Caco-2 (cell line): ENCODE results near the gene TENM4. TPM values are rescaled to one million over a fixed set of nuclear protein-coding genes. Genes with fewer than 3 reads are reported as not detected.

ENCODE experiments used
- BruUV-seq: library from RNA; stranded (reverse); fragments of 400-500 nt; replicated peaks from 2 replicates; lab custom pipeline; 2021; lab: Mats Ljungman, UMichigan
- CTCF ChIA-PET: fragments of 300-600 bp; sonication (Branson Sonifier 250); formaldehyde crosslinking; loops from one replicate; lab custom pipeline; 2022; ENCODE audit warnings: antibody characterized with exemption; lab: Charles Lee
- POLR2A ChIA-PET: fragments of 300-600 bp; sonication (Branson Sonifier 250); formaldehyde crosslinking; loops from one replicate; lab custom pipeline; 2022; ENCODE audit warnings: antibody characterized with exemption; lab: Charles Lee
- DNase-seq, 2 experiments: peaks; one replicate each; pipeline versions ENCODE4 v3.0.0 to v3.0.0-alpha.2; 2020 to 2022
- H3K27me3 ChIP-seq: replicated peaks from 2 replicates; pipeline ENCODE4 v1.6.0; 2011; ENCODE audit warnings: low read length; ENCODE audit not compliant: control insufficient read depth, insufficient read depth
- H3K36me3 ChIP-seq: 2 replicates; pipeline ENCODE4 v1.5.1; 2011; ENCODE audit warnings: low read length; ENCODE audit not compliant: control insufficient read depth, insufficient read depth
- H3K4me1 ChIP-seq: fragments of 250-450 bp; sonication (Bioruptor Pico); 2 replicates; pipeline ENCODE4 v1.5.1; 2020; ENCODE audit warnings: mild to moderate bottlenecking
- H3K4me3 ChIP-seq: 2 replicates; pipeline ENCODE4 v1.5.1; 2011; ENCODE audit warnings: low read depth, mild to moderate bottlenecking, control low read depth, low read length
- H3K9me3 ChIP-seq: fragments of 250-450 bp; sonication (Bioruptor Pico); 2 replicates; pipeline ENCODE4 v1.5.1; 2020; ENCODE audit warnings: mild to moderate bottlenecking, moderate library complexity
- H3K27ac Mint-ChIP-seq: one replicate; pipeline ENCODE4 v1.8.0; 2022; ENCODE audit warnings: mixed read lengths; ENCODE audit not compliant: unreplicated experiment
- H3K27me3 Mint-ChIP-seq: one replicate; pipeline ENCODE4 v1.8.0; 2022; ENCODE audit warnings: mixed read lengths; ENCODE audit not compliant: insufficient read depth, unreplicated experiment
- H3K36me3 Mint-ChIP-seq: one replicate; pipeline ENCODE4 v1.8.0; 2022; ENCODE audit warnings: mild to moderate bottlenecking, mixed read lengths; ENCODE audit not compliant: insufficient read depth, unreplicated experiment
- H3K4me1 Mint-ChIP-seq: one replicate; pipeline ENCODE4 v1.8.0; 2022; ENCODE audit warnings: low read depth, mixed read lengths; ENCODE audit not compliant: unreplicated experiment
- H3K4me3 Mint-ChIP-seq: one replicate; pipeline ENCODE4 v1.8.0; 2022; ENCODE audit warnings: mild to moderate bottlenecking, moderate library complexity, mixed read lengths; ENCODE audit not compliant: unreplicated experiment
- H3K9me3 Mint-ChIP-seq: one replicate; pipeline ENCODE4 v1.8.0; 2022; ENCODE audit warnings: mixed read lengths; ENCODE audit not compliant: unreplicated experiment
- CTCF ChIP-seq, 2 experiments: fragments of 200-600 bp in 1 of 2; IDR thresholded peaks; 1 replicate in 1 of 2; 2 replicates in 1 of 2; pipeline versions ENCODE4 v1.5.1 to v1.8.0; 2011 to 2022; ENCODE audit warnings: antibody characterized with exemption in 1 of 2, control low read depth in 1 of 2, inconsistent platforms in 1 of 2, low read depth in 1 of 2, low read length in 1 of 2, mild to moderate bottlenecking in 1 of 2, moderate library complexity in 1 of 2; ENCODE audit not compliant: insufficient read depth in 1 of 2, severe bottlenecking in 1 of 2, unreplicated experiment in 1 of 2
- intact Hi-C: fragments of 100-400 bp; cut with micrococcal nuclease; formaldehyde crosslinking; loops from one replicate; pipeline ENCODE4 v1.10.0; 2022; ENCODE audit not compliant: unreplicated experiment
- total RNA-seq: library from RNA; stranded (reverse); gene quantifications from 2 replicates; pipeline ENCODE4 v1.2.3, GENCODE V29; 2022

The TENM4 gene
- total RNA-seq, 1 experiment from 2014 or later: 1.1 TPM

DNA sequence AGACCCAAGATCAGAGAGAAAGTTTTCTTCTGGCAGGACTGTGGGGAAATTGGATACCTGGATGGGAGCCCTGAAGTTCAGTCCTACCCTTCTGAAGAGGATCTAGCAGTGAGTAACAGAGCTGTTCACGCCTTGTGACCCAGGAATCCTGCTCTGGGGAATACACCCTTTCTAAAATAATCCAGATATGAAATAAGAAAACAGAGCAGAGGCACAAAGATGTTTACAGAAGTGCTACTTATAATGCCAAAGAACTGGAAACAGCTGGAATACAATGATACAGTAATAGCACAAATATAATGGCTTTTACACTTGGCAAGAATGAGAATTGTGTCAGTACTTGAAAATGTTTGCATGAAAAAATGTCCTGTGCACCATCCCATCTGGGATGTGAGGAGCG, 562.2 kb downstream of the TENM4 start:
- Mint-ChIP-seq H3K9me3 (no peaks in the 10 kb centered on the region), H3K27ac (no peak overlapping the region), H3K4me1 (no peaks in the 10 kb centered on the region), H3K36me3 (no peaks in the 10 kb centered on the region), H3K4me3 (no peak overlapping the region), H3K27me3 (peaks cover 12% of the 10 kb centered on the region)
- Histone ChIP-seq H3K9me3 (peaks cover 13% of the 10 kb centered on the region), H3K4me3 (no peak overlapping the region), H3K4me1 (no peaks in the 10 kb centered on the region), H3K36me3 (no peaks in the 10 kb centered on the region), H3K27me3 (no peaks in the 10 kb centered on the region)
- no TSS peak for BruUV-seq
- intact Hi-C loops: no loop called here
- ChIA-PET POLR2A (no interaction called here), CTCF (no interaction called here)
- TF ChIP-seq CTCF (IDR thresholded peaks at IDR 0.05; ENCODE audit: insufficient read depth in 1 of 2, low read depth in 1 of 2, low read length in 1 of 2, severe bottlenecking in 1 of 2, unreplicated experiment in 1 of 2): no peak
- no peak for DNase-seq

GRCh38 chr11:78876676-78877075, 564.2 kb downstream of the TENM4 start:
- H3K9me3 Mint-ChIP-seq: no peaks in the 10 kb centered on the region
- no peak overlapping the region for H3K27ac Mint-ChIP-seq
- no peaks in the 10 kb centered on the region for H3K36me3 ChIP-seq
- H3K4me1 ChIP-seq: no peaks in the 10 kb centered on the region
- no peak overlapping the region for H3K4me3 ChIP-seq
- H3K27me3 ChIP-seq: no peaks in the 10 kb centered on the region
- H3K4me3 Mint-ChIP-seq: no peak overlapping the region
- H3K27me3 Mint-ChIP-seq: peaks cover 11% of the 10 kb centered on the region
- intact Hi-C loops: no loop called here
- H3K9me3 ChIP-seq: peaks cover 13% of the 10 kb centered on the region
- POLR2A ChIA-PET: no interaction called here
- H3K4me1 Mint-ChIP-seq: no peaks in the 10 kb centered on the region
- CTCF ChIA-PET: no interaction called here
- no TSS peak for BruUV-seq
- DNase-seq: no peak
- TF ChIP-seq CTCF (IDR thresholded peaks at IDR 0.05; ENCODE audit: insufficient read depth in 1 of 2, low read depth in 1 of 2, low read length in 1 of 2, severe bottlenecking in 1 of 2, unreplicated experiment in 1 of 2): no peak
- no peaks in the 10 kb centered on the region for H3K36me3 Mint-ChIP-seq

GRCh38 chr11:78870655-78871054, 570.2 kb downstream of the TENM4 start:
- no peaks in the 10 kb centered on the region for H3K27me3 ChIP-seq
- no peak overlapping the region for H3K4me3 ChIP-seq
- no TSS peak for BruUV-seq
- no peaks in the 10 kb centered on the region for H3K36me3 ChIP-seq
- CTCF ChIA-PET: no interaction called here
- intact Hi-C loops: no loop called here
- Mint-ChIP-seq H3K4me3 (no peak overlapping the region), H3K36me3 (no peaks in the 10 kb centered on the region), H3K27ac (no peak overlapping the region), H3K27me3 (peaks cover 20% of the 10 kb centered on the region), H3K9me3 (no peaks in the 10 kb centered on the region), H3K4me1 (no peaks in the 10 kb centered on the region)
- POLR2A ChIA-PET: no interaction called here
- no peaks in the 10 kb centered on the region for H3K4me1 ChIP-seq
- DNase-seq: no peak
- H3K9me3 ChIP-seq: no peaks in the 10 kb centered on the region
- TF ChIP-seq CTCF (IDR thresholded peaks at IDR 0.05; ENCODE audit: insufficient read depth in 1 of 2, low read depth in 1 of 2, low read length in 1 of 2, severe bottlenecking in 1 of 2, unreplicated experiment in 1 of 2): no peak
